ENCODE data around the gene LRP1B. TPM values are rescaled to one million over a fixed set of nuclear protein-coding genes. Genes with fewer than 3 reads are reported as not detected.

The LRP1B gene
- total and polyA plus RNA-seq, 7 experiments from 2014 or later, result 0.10 TPM; not detected in 6

DNA sequence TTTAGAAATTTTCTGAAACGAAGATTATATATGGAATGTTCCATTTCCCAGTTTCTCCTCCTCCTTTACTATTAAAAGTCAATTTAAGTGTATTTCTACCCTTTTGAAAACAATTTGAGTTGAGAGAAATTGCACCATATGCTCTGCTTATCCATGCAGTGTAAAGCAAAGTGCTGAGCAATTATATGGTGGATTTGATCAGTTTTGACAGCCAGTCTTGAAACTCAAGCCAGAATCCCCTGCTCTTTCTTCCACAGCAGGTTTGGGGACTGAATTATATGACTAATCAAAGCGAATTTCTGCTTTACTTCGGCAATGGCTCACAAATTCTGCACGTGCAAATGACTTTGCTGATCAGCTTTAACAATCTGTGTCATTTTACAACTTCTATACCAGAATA lies 1183.6 kb downstream of the LRP1B start:
- DNase-seq (no peak), ATAC-seq (no peak)
- H3K4me1 Mint-ChIP-seq, result no peaks in the 10 kb centered on the region
- no peak overlapping the region for H3K27ac Mint-ChIP-seq
- intact Hi-C loops (cut with micrococcal nuclease), result no loop called here
- H3K27ac ChIP-seq (ENCODE audit: low read depth, low read length), result no peak overlapping the region
- no peaks in the 10 kb centered on the region for H3K36me3 ChIP-seq (ENCODE audit: control insufficient read depth in 2 of 3, insufficient read depth in 3 of 3, low read length in 3 of 3)
- H3K4me1 ChIP-seq (ENCODE audit: control insufficient read depth in 2 of 2, insufficient read depth in 2 of 2, low read length in 2 of 2), result no peaks in the 10 kb centered on the region
- no peak overlapping the region for H3K4me3 ChIP-seq (ENCODE audit: low read length)
- no peaks in the 10 kb centered on the region for H3K36me3 Mint-ChIP-seq
- H3K27me3 Mint-ChIP-seq, result no peaks in the 10 kb centered on the region
- H3K9me3 Mint-ChIP-seq, result peaks cover 2 to 13% (median 8%) of the 10 kb centered on the region in 11 donors
- no peaks in the 10 kb centered on the region for H3K9me3 ChIP-seq (ENCODE audit: control insufficient read depth in 2 of 3, low read length in 3 of 3)
- ChIA-PET CTCF (no interaction called here), POLR2A (no interaction called here)
- no peak overlapping the region for H3K4me3 Mint-ChIP-seq
- no peaks in the 10 kb centered on the region for H3K27me3 ChIP-seq (ENCODE audit: control insufficient read depth in 2 of 2, insufficient read depth in 2 of 2, low read length in 2 of 2)

DNA sequence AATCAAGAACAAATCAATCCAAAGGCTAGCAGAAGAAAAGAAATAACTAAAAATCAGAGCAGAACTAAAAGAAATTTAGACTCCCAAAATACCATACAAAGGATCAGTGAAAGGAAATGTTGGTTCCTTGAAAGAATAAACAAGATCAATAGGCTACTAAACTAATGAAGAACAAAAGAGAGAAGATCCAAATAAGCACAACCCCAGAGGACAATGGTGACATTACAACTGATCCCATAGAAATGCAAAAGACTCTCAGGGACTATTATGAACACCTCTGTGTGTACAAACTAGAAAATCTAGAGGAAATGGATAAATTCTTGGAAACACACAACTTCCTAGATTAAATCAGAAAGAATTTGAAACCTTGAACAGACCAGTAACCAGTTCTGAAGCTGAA lies 1186.9 kb downstream of the LRP1B start:
- Mint-ChIP-seq H3K4me3 (no peak overlapping the region), H3K4me1 (no peaks in the 10 kb centered on the region), H3K36me3 (no peaks in the 10 kb centered on the region), H3K27ac (no peak overlapping the region), H3K27me3 (no peaks in the 10 kb centered on the region), H3K9me3 (peaks cover 2 to 22% (median 8%) of the 10 kb centered on the region in 11 donors)
- no peak overlapping the region for H3K27ac ChIP-seq (ENCODE audit: low read depth, low read length)
- intact Hi-C loops (cut with micrococcal nuclease), result no loop called here
- no peak overlapping the region for H3K4me3 ChIP-seq (ENCODE audit: low read length)
- ChIA-PET CTCF (no interaction called here), POLR2A (no interaction called here)
- no peaks in the 10 kb centered on the region for H3K27me3 ChIP-seq (ENCODE audit: control insufficient read depth in 2 of 2, insufficient read depth in 2 of 2, low read length in 2 of 2)
- no peak for DNase-seq
- ATAC-seq, result no peak
- H3K9me3 ChIP-seq (ENCODE audit: control insufficient read depth in 2 of 3, low read length in 3 of 3), result no peaks in the 10 kb centered on the region
- H3K36me3 ChIP-seq (ENCODE audit: control insufficient read depth in 2 of 3, insufficient read depth in 3 of 3, low read length in 3 of 3), result no peaks in the 10 kb centered on the region
- H3K4me1 ChIP-seq (ENCODE audit: control insufficient read depth in 2 of 2, insufficient read depth in 2 of 2, low read length in 2 of 2), result no peaks in the 10 kb centered on the region

DNA sequence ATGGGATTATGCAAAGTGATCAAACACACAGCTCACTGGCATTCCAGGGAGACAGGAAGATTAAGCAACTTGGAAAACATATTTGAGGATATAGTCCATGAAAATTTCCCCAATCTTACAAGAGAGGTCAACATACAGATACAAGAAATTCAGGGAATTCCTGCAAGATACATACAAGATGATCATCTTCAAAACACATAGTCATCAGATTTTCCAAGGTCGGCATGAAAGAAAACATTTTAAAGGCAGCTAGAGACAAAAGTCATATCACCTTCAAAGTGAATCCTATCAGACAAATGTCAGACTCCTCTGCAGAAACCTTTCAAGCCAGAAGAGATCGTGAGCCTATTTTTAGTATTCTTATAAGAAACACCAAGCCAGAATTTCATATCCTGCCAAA lies 1188.5 kb downstream of the LRP1B start:
- Histone ChIP-seq H3K36me3 (ENCODE audit: control insufficient read depth in 2 of 3, insufficient read depth in 3 of 3, low read length in 3 of 3) (no peaks in the 10 kb centered on the region), H3K27me3 (ENCODE audit: control insufficient read depth in 2 of 2, insufficient read depth in 2 of 2, low read length in 2 of 2) (no peaks in the 10 kb centered on the region), H3K27ac (ENCODE audit: low read depth, low read length) (no peak overlapping the region), H3K4me1 (ENCODE audit: control insufficient read depth in 2 of 2, insufficient read depth in 2 of 2, low read length in 2 of 2) (no peaks in the 10 kb centered on the region), H3K4me3 (ENCODE audit: low read length) (no peak overlapping the region), H3K9me3 (ENCODE audit: control insufficient read depth in 2 of 3, low read length in 3 of 3) (no peaks in the 10 kb centered on the region)
- H3K27me3 Mint-ChIP-seq, result no peaks in the 10 kb centered on the region
- H3K4me3 Mint-ChIP-seq, result no peak overlapping the region
- no peaks in the 10 kb centered on the region for H3K36me3 Mint-ChIP-seq
- no peak overlapping the region for H3K27ac Mint-ChIP-seq
- intact Hi-C loops (cut with micrococcal nuclease), result no loop called here
- no peak for ATAC-seq
- H3K9me3 Mint-ChIP-seq, result peaks cover 0 to 25% (median 8%) of the 10 kb centered on the region in 11 donors
- no peak for DNase-seq
- POLR2A ChIA-PET, result no interaction called here
- CTCF ChIA-PET, result no interaction called here
- H3K4me1 Mint-ChIP-seq, result no peaks in the 10 kb centered on the region

DNA sequence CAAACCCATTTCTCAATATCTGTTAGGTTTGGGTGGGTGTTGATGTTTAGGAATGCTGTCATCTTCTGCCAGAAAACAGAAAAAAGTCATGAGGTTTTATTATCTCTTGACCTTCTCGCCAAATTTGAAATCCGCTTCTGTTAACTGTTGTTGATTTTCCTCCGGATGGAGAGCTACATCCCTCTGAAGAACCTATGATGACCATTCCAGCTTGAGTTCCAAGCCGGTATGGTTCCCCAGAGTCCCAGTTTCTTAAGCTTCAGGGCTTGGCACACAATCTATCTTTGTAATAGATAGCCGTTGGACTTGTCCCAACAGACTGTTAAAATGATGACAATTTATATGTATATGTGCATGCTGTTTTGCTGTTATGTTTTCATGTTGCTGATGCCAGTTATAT lies 1201.0 kb downstream of the LRP1B start:
- no peak for ATAC-seq
- Mint-ChIP-seq H3K27me3 (no peaks in the 10 kb centered on the region), H3K4me3 (no peak overlapping the region), H3K27ac (no peak overlapping the region), H3K4me1 (no peaks in the 10 kb centered on the region), H3K9me3 (peaks cover 0 to 12% (median under 1%) of the 10 kb centered on the region in 11 donors), H3K36me3 (no peaks in the 10 kb centered on the region)
- POLR2A ChIA-PET, result no interaction called here
- Histone ChIP-seq H3K27me3 (ENCODE audit: control insufficient read depth in 2 of 2, insufficient read depth in 2 of 2, low read length in 2 of 2) (no peaks in the 10 kb centered on the region), H3K36me3 (ENCODE audit: control insufficient read depth in 2 of 3, insufficient read depth in 3 of 3, low read length in 3 of 3) (no peaks in the 10 kb centered on the region), H3K9me3 (ENCODE audit: control insufficient read depth in 2 of 3, low read length in 3 of 3) (no peaks in the 10 kb centered on the region), H3K4me3 (ENCODE audit: low read length) (no peak overlapping the region), H3K27ac (ENCODE audit: low read depth, low read length) (no peak overlapping the region), H3K4me1 (ENCODE audit: control insufficient read depth in 2 of 2, insufficient read depth in 2 of 2, low read length in 2 of 2) (no peaks in the 10 kb centered on the region)
- no peak for DNase-seq
- intact Hi-C loops (cut with micrococcal nuclease), result no loop called here
- CTCF ChIA-PET, result no interaction called here

DNA sequence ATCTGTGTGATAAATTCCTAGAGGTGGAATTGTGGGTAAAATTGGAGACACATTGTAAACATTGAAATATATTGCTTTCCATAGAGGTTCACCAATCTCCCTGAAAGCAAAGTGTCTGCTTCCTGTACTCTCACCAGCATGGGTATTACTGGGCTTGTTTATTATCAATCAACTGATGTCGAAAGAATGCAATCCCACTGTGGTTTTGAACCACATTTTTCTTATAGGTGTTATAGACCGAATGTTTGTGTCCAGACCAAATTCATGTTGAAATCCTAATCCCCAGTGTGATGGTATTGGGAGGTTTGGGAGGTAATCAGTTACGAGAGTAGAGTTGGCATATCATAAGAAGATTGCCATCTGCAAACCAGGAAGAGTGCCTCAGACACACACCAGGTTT lies 1212.4 kb downstream of the LRP1B start:
- no peaks in the 10 kb centered on the region for H3K4me1 ChIP-seq (ENCODE audit: control insufficient read depth in 2 of 2, insufficient read depth in 2 of 2, low read length in 2 of 2)
- no peaks in the 10 kb centered on the region for H3K36me3 ChIP-seq (ENCODE audit: control insufficient read depth in 2 of 3, insufficient read depth in 3 of 3, low read length in 3 of 3)
- POLR2A ChIA-PET, result no interaction called here
- no peak overlapping the region for H3K4me3 ChIP-seq (ENCODE audit: low read length)
- Mint-ChIP-seq H3K4me3 (no peak overlapping the region), H3K4me1 (no peaks in the 10 kb centered on the region), H3K27ac (no peak overlapping the region), H3K36me3 (no peaks in the 10 kb centered on the region), H3K27me3 (no peaks in the 10 kb centered on the region), H3K9me3 (peaks cover 0 to 16% (median 8%) of the 10 kb centered on the region in 11 donors)
- ATAC-seq (no peak), DNase-seq (no peak)
- H3K9me3 ChIP-seq (ENCODE audit: control insufficient read depth in 2 of 3, low read length in 3 of 3), result no peaks in the 10 kb centered on the region
- intact Hi-C loops (cut with micrococcal nuclease), result no loop called here
- no peak overlapping the region for H3K27ac ChIP-seq (ENCODE audit: low read depth, low read length)
- CTCF ChIA-PET, result no interaction called here
- no peaks in the 10 kb centered on the region for H3K27me3 ChIP-seq (ENCODE audit: control insufficient read depth in 2 of 2, insufficient read depth in 2 of 2, low read length in 2 of 2)

DNA sequence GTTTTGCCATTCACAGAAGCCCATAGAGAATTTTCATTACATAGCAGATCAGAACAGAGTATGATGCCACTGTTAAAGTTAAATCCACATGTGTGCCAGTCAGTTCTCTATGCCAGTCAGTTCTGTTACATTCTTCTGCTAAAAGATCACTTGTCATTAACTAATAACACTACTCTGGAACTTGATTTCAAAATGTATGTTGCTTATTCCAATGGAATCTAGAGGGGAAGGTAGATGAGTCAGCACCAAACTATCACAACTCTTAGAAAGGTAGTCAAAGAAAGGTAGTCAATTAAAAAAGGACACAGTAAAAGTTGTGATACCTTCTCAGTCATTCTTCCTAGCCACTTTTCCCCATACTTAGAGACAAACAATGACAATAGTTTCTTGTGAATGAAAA lies 1214.4 kb downstream of the LRP1B start:
- peaks cover 0 to 16% (median 6%) of the 10 kb centered on the region in 11 donors for H3K9me3 Mint-ChIP-seq
- no peaks in the 10 kb centered on the region for H3K27me3 Mint-ChIP-seq
- intact Hi-C loops (cut with micrococcal nuclease), result no loop called here
- DNase-seq (no peak), ATAC-seq (no peak)
- Histone ChIP-seq H3K36me3 (ENCODE audit: control insufficient read depth in 2 of 3, insufficient read depth in 3 of 3, low read length in 3 of 3) (no peaks in the 10 kb centered on the region), H3K4me1 (ENCODE audit: control insufficient read depth in 2 of 2, insufficient read depth in 2 of 2, low read length in 2 of 2) (no peaks in the 10 kb centered on the region), H3K4me3 (ENCODE audit: low read length) (no peak overlapping the region), H3K9me3 (ENCODE audit: control insufficient read depth in 2 of 3, low read length in 3 of 3) (no peaks in the 10 kb centered on the region), H3K27me3 (ENCODE audit: control insufficient read depth in 2 of 2, insufficient read depth in 2 of 2, low read length in 2 of 2) (no peaks in the 10 kb centered on the region), H3K27ac (ENCODE audit: low read depth, low read length) (no peak overlapping the region)
- no peak overlapping the region for H3K27ac Mint-ChIP-seq
- ChIA-PET CTCF (no interaction called here), POLR2A (no interaction called here)
- H3K4me3 Mint-ChIP-seq, result no peak overlapping the region
- H3K36me3 Mint-ChIP-seq, result no peaks in the 10 kb centered on the region
- H3K4me1 Mint-ChIP-seq, result no peaks in the 10 kb centered on the region

DNA sequence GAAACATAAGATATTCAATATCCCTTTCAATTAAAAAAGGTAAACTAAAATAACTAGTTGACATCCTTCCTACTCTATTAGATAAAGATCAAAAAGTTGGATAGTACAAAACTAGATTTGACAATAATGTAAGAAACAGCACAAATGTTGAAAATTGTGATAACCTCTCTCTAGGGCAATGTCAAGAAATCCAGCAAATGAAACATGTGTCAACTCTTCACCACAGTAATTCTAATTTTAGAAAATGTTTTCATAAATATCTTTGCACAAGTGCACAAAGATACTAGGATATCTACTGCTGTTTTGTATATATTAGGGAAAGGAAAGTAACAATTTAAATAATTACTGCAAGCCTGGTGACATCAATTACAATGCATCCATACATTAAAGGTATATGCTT lies 1220.1 kb downstream of the LRP1B start:
- H3K4me3 ChIP-seq (ENCODE audit: low read length), result no peak overlapping the region
- Mint-ChIP-seq H3K4me3 (no peak overlapping the region), H3K27me3 (no peaks in the 10 kb centered on the region), H3K9me3 (peaks cover 0 to 22% (median 6%) of the 10 kb centered on the region in 11 donors), H3K36me3 (no peaks in the 10 kb centered on the region), H3K4me1 (no peaks in the 10 kb centered on the region), H3K27ac (no peak overlapping the region)
- no peaks in the 10 kb centered on the region for H3K4me1 ChIP-seq (ENCODE audit: control insufficient read depth in 2 of 2, insufficient read depth in 2 of 2, low read length in 2 of 2)
- CTCF ChIA-PET, result no interaction called here
- H3K36me3 ChIP-seq (ENCODE audit: control insufficient read depth in 2 of 3, insufficient read depth in 3 of 3, low read length in 3 of 3), result no peaks in the 10 kb centered on the region
- POLR2A ChIA-PET, result no interaction called here
- intact Hi-C loops (cut with micrococcal nuclease), result no loop called here
- ATAC-seq (no peak), DNase-seq (no peak)
- H3K9me3 ChIP-seq (ENCODE audit: control insufficient read depth in 2 of 3, low read length in 3 of 3), result no peaks in the 10 kb centered on the region
- H3K27ac ChIP-seq (ENCODE audit: low read depth, low read length), result no peak overlapping the region
- no peaks in the 10 kb centered on the region for H3K27me3 ChIP-seq (ENCODE audit: control insufficient read depth in 2 of 2, insufficient read depth in 2 of 2, low read length in 2 of 2)

Measured in naive thymus-derived CD4-positive, alpha-beta T cell (primary cell).